K562 (cell line): Measurements from ENCODE around the gene MOB1B. TPM values are rescaled to one million over a fixed set of nuclear protein-coding genes. Genes with fewer than 3 reads are reported as not detected.
A peak's percentile ranks its signal among the peaks of the same experiment; 100 is the strongest.

Experiments used
- C11orf30 ChIP-seq: fragments of 450-650 bp; IDR thresholded peaks from 2 replicates; pipeline ENCODE4 v1.6.1; 2016; ENCODE audit warnings: low read depth, mild to moderate bottlenecking
- CBX1 ChIP-seq: sonication (generic); IDR thresholded peaks from 2 replicates; pipeline ENCODE4 v1.6.1; 2016; ENCODE audit warnings: antibody characterized with exemption, low read depth, mild to moderate bottlenecking
- FOXK1 ChIP-seq: sonication (generic); formaldehyde crosslinking; IDR thresholded peaks from 2 replicates; pipeline ENCODE4 v1.8.0; 2022; ENCODE audit warnings: missing genetic modification reagents, mild to moderate bottlenecking, borderline replicate concordance
- NBN ChIP-seq: fragments of 450-650 bp; IDR thresholded peaks from 2 replicates; pipeline ENCODE4 v1.6.1; 2016; ENCODE audit warnings: low read depth, mild to moderate bottlenecking
- NCOA1 ChIP-seq: fragments of 450-650 bp; IDR thresholded peaks from 2 replicates; pipeline ENCODE4 v1.6.1; 2016; ENCODE audit warnings: low read depth
- NFYB ChIP-seq: IDR thresholded peaks from 2 replicates; pipeline ENCODE4 v1.6.1; 2011; ENCODE audit warnings: mild to moderate bottlenecking, moderate library complexity; ENCODE audit not compliant: insufficient read length; ENCODE audit errors: extremely low read depth
- NR3C1 ChIP-seq: sonication (generic); formaldehyde crosslinking; IDR thresholded peaks from 2 replicates; pipeline ENCODE4 v1.8.1; 2022; ENCODE audit warnings: missing genetic modification reagents
- RBM34 ChIP-seq: fragments of 200-400 bp; formaldehyde crosslinking; IDR thresholded peaks from 2 replicates; pipeline ENCODE4 v1.6.1; 2018; ENCODE audit warnings: low read length, borderline replicate concordance; ENCODE audit not compliant: insufficient read depth
- SMARCB1 ChIP-seq: IDR thresholded peaks from 2 replicates; pipeline ENCODE4 v1.6.1; 2011; ENCODE audit warnings: improper control_type of control experiment, low read depth; ENCODE audit not compliant: insufficient read length
- TSC22D4 ChIP-seq: fragments of 450-650 bp; IDR thresholded peaks from 2 replicates; pipeline ENCODE4 v1.6.1; 2016; ENCODE audit warnings: missing genetic modification characterization, missing biosample characterization, control low read depth
- ZNF3 ChIP-seq: fragments of 250-450 bp; sonication (Bioruptor Pico); IDR thresholded peaks from 2 replicates; pipeline ENCODE4 v1.5.0; 2021; ENCODE audit warnings: mild to moderate bottlenecking, moderate library complexity
- ZNF316 ChIP-seq: fragments of 450-650 bp; IDR thresholded peaks from 2 replicates; pipeline ENCODE4 v1.6.1; 2016
- ZNF584 ChIP-seq: fragments of 200-800 bp; sonication (Bioruptor generic); IDR thresholded peaks from 2 replicates; pipeline ENCODE4 v1.6.1; 2016; ENCODE audit warnings: low read depth, mild to moderate bottlenecking, missing genetic modification characterization, missing compliant biosample characterization
- polyA plus RNA-seq, 8 experiments: library from polyadenylated mRNA; depleted of rRNA in 4 of 8; stranded (reverse) in 5 of 8; unstranded in 3 of 8; fragments of >200 nt; fragmentation: Nextera tagmentation in 2 of 8; fragmentation: Illumina TruSeq in 1 of 8; extraction: Ambion mirVana in 2 of 8; extraction: Trizol in 1 of 8; gene quantifications; 2 replicates each; pipeline versions ENCODE4 v1.2.1 to v1.2.3, GENCODE V29; 2011 to 2014; ENCODE audit warnings: inconsistent platforms in 1 of 8, missing spikeins in 1 of 8
- total RNA-seq, 7 experiments: library from RNA; depleted of rRNA in 6 of 7; stranded (reverse); fragments of >200 nt in 6 of 7; fragmentation: Illumina TruSeq in 2 of 7; extraction: Trizol in 2 of 7; gene quantifications; 2 replicates each; pipeline versions ENCODE4 v1.2.1 to v1.2.3, GENCODE V29; 2011 to 2021; ENCODE audit warnings: low replicate concordance in 1 of 7
- TF ChIP-seq, protein P1 (sequence below): IDR thresholded peaks from 3 replicates; pipeline ENCODE4 v1.6.1; 2011; ENCODE audit warnings: borderline replicate concordance, mild to moderate bottlenecking; ENCODE audit not compliant: insufficient read length, insufficient read depth
- TF ChIP-seq, protein P2 (sequence below): fragments of 450-650 bp; conservative IDR thresholded peaks from 2 replicates; pipeline ENCODE4 v1.6.1; 2016; ENCODE audit warnings: missing genetic modification characterization, low read depth, mild to moderate bottlenecking, missing compliant biosample characterization, moderate library complexity
- TF ChIP-seq, protein P3 (sequence below): fragments of 200-400 bp; formaldehyde crosslinking; IDR thresholded peaks from 2 replicates; pipeline ENCODE4 v1.6.1; 2017; ENCODE audit warnings: mild to moderate bottlenecking, low read depth, low read length, moderate library complexity

Gene MOB1B
- total and polyA plus RNA-seq, 9 of the 15 experiments (the other 6 are each of a cell fraction or from before 2014, with no cell fraction given): 8.4 to 37.8 (median 19.0) TPM

- TF ChIP-seq, protein P1, sequence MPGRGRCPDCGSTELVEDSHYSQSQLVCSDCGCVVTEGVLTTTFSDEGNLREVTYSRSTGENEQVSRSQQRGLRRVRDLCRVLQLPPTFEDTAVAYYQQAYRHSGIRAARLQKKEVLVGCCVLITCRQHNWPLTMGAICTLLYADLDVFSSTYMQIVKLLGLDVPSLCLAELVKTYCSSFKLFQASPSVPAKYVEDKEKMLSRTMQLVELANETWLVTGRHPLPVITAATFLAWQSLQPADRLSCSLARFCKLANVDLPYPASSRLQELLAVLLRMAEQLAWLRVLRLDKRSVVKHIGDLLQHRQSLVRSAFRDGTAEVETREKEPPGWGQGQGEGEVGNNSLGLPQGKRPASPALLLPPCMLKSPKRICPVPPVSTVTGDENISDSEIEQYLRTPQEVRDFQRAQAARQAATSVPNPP: no peak
- TF ChIP-seq C11orf30: peak; percentile 62
- no peak for TF ChIP-seq NCOA1
- no peak for TF ChIP-seq RBM34
- TF ChIP-seq SMARCB1: no peak
- TF ChIP-seq TSC22D4: no peak
- TF ChIP-seq, protein P2, sequence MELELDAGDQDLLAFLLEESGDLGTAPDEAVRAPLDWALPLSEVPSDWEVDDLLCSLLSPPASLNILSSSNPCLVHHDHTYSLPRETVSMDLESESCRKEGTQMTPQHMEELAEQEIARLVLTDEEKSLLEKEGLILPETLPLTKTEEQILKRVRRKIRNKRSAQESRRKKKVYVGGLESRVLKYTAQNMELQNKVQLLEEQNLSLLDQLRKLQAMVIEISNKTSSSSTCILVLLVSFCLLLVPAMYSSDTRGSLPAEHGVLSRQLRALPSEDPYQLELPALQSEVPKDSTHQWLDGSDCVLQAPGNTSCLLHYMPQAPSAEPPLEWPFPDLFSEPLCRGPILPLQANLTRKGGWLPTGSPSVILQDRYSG (tag): no peak
- no peak for TF ChIP-seq CBX1
- TF ChIP-seq NBN: no peak
- TF ChIP-seq FOXK1 (CRISPR knock-in tag): no peak
- no peak for TF ChIP-seq NFYB
- TF ChIP-seq NR3C1 (CRISPR knock-in tag): no peak
- no peak for TF ChIP-seq ZNF3
- TF ChIP-seq ZNF316: peak; percentile 81
- TF ChIP-seq, protein P3, sequence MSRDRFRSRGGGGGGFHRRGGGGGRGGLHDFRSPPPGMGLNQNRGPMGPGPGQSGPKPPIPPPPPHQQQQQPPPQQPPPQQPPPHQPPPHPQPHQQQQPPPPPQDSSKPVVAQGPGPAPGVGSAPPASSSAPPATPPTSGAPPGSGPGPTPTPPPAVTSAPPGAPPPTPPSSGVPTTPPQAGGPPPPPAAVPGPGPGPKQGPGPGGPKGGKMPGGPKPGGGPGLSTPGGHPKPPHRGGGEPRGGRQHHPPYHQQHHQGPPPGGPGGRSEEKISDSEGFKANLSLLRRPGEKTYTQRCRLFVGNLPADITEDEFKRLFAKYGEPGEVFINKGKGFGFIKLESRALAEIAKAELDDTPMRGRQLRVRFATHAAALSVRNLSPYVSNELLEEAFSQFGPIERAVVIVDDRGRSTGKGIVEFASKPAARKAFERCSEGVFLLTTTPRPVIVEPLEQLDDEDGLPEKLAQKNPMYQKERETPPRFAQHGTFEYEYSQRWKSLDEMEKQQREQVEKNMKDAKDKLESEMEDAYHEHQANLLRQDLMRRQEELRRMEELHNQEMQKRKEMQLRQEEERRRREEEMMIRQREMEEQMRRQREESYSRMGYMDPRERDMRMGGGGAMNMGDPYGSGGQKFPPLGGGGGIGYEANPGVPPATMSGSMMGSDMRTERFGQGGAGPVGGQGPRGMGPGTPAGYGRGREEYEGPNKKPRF: no peak
- TF ChIP-seq ZNF584 (CRISPR knock-in tag): no peak
Measured at GRCh38 chr4:71027611-71028010, 125.4 kb downstream of the MOB1B start (continued).
